ENCODE measurements around the gene PGC.

Gene PGC

DNA sequence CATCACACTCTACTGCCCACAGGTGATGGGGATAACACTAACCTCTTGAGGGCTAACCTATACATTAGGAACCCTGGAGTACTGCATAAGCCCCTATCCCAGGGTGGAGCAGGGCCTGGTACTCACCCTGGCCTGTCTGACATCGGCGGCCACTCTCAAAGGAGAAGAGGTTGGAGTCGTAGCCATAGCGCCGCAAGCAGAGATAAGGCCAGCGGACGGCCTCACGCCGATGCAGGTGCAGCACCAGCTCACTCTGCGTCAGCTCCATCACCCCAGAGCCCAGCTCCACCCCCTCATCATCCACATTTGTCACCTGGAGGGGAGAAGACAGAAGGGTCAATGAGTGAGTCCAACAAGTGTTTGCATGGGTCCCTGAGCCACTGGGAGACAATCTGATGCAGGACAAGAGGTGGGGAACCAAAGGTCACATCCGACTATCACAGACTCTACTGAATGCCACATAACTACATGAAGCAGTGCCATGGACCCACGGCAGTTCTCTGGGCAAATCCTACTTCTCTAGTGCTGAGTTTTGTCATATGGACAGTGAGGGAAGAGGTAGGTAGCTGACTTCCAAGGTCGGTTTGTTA is 28.2 kb upstream of the PGC start:
- TF ChIP-seq SUZ12 (IDR thresholded peaks at IDR 0.05), result no peak
- TF ChIP-seq, protein P1, sequence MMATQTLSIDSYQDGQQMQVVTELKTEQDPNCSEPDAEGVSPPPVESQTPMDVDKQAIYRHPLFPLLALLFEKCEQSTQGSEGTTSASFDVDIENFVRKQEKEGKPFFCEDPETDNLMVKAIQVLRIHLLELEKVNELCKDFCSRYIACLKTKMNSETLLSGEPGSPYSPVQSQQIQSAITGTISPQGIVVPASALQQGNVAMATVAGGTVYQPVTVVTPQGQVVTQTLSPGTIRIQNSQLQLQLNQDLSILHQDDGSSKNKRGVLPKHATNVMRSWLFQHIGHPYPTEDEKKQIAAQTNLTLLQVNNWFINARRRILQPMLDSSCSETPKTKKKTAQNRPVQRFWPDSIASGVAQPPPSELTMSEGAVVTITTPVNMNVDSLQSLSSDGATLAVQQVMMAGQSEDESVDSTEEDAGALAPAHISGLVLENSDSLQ (IDR thresholded peaks at IDR 0.05), result no peak
- TF ChIP-seq ARNT (IDR thresholded peaks at IDR 0.05), result no peak
- TF ChIP-seq FOXK2 (IDR thresholded peaks at IDR 0.05), result no peak
- no peak for TF ChIP-seq ZNF384 (IDR thresholded peaks at IDR 0.05)
- TF ChIP-seq FOXM1 (IDR thresholded peaks at IDR 0.05; ENCODE audit: borderline replicate concordance), result no peak
- CTCF ChIA-PET, result interaction anchor here (1.0 to 1.8 kb wide), 4 partner anchors 9 to 71 kb away, joined by 3 to 6 read pairs (median 4); no protein-coding TSS in a partner anchor
- POLR2A ChIA-PET, result interaction anchor here (0.9 kb wide), 1 partner anchor 12 kb away, joined by 4 read pairs; the partner anchor contains the start of gene TOMM6
- no peak for DNase-seq (ENCODE audit: extremely low spot score)

DNA sequence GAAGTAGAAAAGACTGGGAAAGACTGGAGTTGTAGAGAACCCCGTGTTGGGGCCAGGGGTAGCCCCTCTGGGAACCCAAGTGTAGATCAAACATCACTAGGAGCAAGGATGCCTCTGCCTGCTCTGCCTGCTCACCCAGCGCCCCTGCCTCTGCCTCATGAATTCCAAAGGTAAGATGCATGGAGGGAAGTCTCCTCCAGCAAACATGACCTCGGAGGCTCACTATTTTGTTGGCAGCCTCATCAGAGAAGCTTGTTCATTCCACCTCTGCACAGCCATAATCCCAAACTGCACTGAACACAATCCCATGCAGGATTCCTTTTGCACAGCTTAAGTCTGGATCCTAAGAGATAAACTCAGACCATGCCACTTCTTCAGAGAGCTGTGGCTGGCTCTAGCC is 27.6 kb upstream of the PGC start:
- DNase-seq (ENCODE audit: extremely low spot score), result no peak
- ChIA-PET CTCF (interaction anchor here (1.5 to 1.8 kb wide), 2 partner anchors 8 to 70 kb away, joined by 5 to 6 read pairs; no protein-coding TSS in a partner anchor), POLR2A (no interaction called here)
- no peak for TF ChIP-seq SP1 (IDR thresholded peaks at IDR 0.05)
- TF ChIP-seq, protein P1 (IDR thresholded peaks at IDR 0.05), result no peak
- no peak for TF ChIP-seq HDGF (IDR thresholded peaks at IDR 0.05; ENCODE audit: borderline replicate concordance)
- TF ChIP-seq TARDBP (IDR thresholded peaks at IDR 0.05), result no peak
- TF ChIP-seq FOXA1 (IDR thresholded peaks at IDR 0.05), result no peak
- no peak for TF ChIP-seq FOXM1 (IDR thresholded peaks at IDR 0.05; ENCODE audit: borderline replicate concordance)
- TF ChIP-seq L3MBTL2 (conservative IDR thresholded peaks at IDR 0.05), result no peak
- no peak for TF ChIP-seq NFRKB (IDR thresholded peaks at IDR 0.05)
- TF ChIP-seq BHLHE40 (IDR thresholded peaks at IDR 0.05; ENCODE audit: borderline replicate concordance), result no peak
- TF ChIP-seq SUZ12 (IDR thresholded peaks at IDR 0.05), result no peak
- no peak for TF ChIP-seq ZNF384 (IDR thresholded peaks at IDR 0.05)
- TF ChIP-seq ARNT (IDR thresholded peaks at IDR 0.05), result no peak
- TF ChIP-seq CTBP1 (IDR thresholded peaks at IDR 0.05; ENCODE audit: borderline replicate concordance), result no peak
- no peak for TF ChIP-seq ELF4 (IDR thresholded peaks at IDR 0.05)

- DNase-seq (ENCODE audit: extremely low spot score), result no peak
- POLR2A ChIA-PET, result no interaction called here
- CTCF ChIA-PET, result interaction anchor here (1.1 kb wide), 1 partner anchor 66 kb away, joined by 3 read pairs; no protein-coding TSS in a partner anchor
- TF ChIP-seq BHLHE40 (IDR thresholded peaks at IDR 0.05; ENCODE audit: borderline replicate concordance) (no peak), TARDBP (IDR thresholded peaks at IDR 0.05) (no peak), FOXK2 (IDR thresholded peaks at IDR 0.05) (no peak), FOXA1 (IDR thresholded peaks at IDR 0.05) (no peak), SUZ12 (IDR thresholded peaks at IDR 0.05) (no peak), ZNF384 (IDR thresholded peaks at IDR 0.05) (no peak), SP1 (IDR thresholded peaks at IDR 0.05) (no peak), L3MBTL2 (conservative IDR thresholded peaks at IDR 0.05) (no peak), ELF4 (IDR thresholded peaks at IDR 0.05) (no peak), LEF1 (IDR thresholded peaks at IDR 0.05; ENCODE audit: borderline replicate concordance) (no peak), CTBP1 (IDR thresholded peaks at IDR 0.05; ENCODE audit: borderline replicate concordance) (no peak), FOXM1 (IDR thresholded peaks at IDR 0.05; ENCODE audit: borderline replicate concordance) (no peak), NFRKB (IDR thresholded peaks at IDR 0.05) (no peak), ARNT (IDR thresholded peaks at IDR 0.05) (no peak), HDGF (IDR thresholded peaks at IDR 0.05; ENCODE audit: borderline replicate concordance) (no peak)
- TF ChIP-seq, protein P1 (IDR thresholded peaks at IDR 0.05), result no peak
Measured at GRCh38 chr6:41771058-41771983, 24.1 kb upstream of the PGC start.

- CTCF ChIA-PET, result no interaction called here
- TF ChIP-seq, protein P1 (IDR thresholded peaks at IDR 0.05), result no peak
- no peak for TF ChIP-seq LEF1 (IDR thresholded peaks at IDR 0.05; ENCODE audit: borderline replicate concordance)
- TF ChIP-seq SP1 (IDR thresholded peaks at IDR 0.05), result no peak
- TF ChIP-seq NFRKB (IDR thresholded peaks at IDR 0.05), result no peak
- no peak for TF ChIP-seq FOXM1 (IDR thresholded peaks at IDR 0.05; ENCODE audit: borderline replicate concordance)
- TF ChIP-seq FOXA1 (IDR thresholded peaks at IDR 0.05), result no peak
Measured at GRCh38 chr6:41770381-41771057, 23.3 kb upstream of the PGC start.

GRCh38 chr6:41769376-41769775 is 22.2 kb upstream of the PGC start:
- TF ChIP-seq SP1 (IDR thresholded peaks at IDR 0.05), result no peak
- TF ChIP-seq, protein P1 (IDR thresholded peaks at IDR 0.05), result no peak
- no peak for TF ChIP-seq SUZ12 (IDR thresholded peaks at IDR 0.05)
- no peak for TF ChIP-seq CTBP1 (IDR thresholded peaks at IDR 0.05; ENCODE audit: borderline replicate concordance)
- no peak for TF ChIP-seq FOXK2 (IDR thresholded peaks at IDR 0.05)
- no peak for TF ChIP-seq ZNF384 (IDR thresholded peaks at IDR 0.05)
- no peak for TF ChIP-seq HDGF (IDR thresholded peaks at IDR 0.05; ENCODE audit: borderline replicate concordance)
- TF ChIP-seq L3MBTL2 (conservative IDR thresholded peaks at IDR 0.05), result no peak
- no peak for TF ChIP-seq FOXM1 (IDR thresholded peaks at IDR 0.05; ENCODE audit: borderline replicate concordance)
- no peak for TF ChIP-seq ELF4 (IDR thresholded peaks at IDR 0.05)
- no peak for TF ChIP-seq NFRKB (IDR thresholded peaks at IDR 0.05)
- no peak for TF ChIP-seq LEF1 (IDR thresholded peaks at IDR 0.05; ENCODE audit: borderline replicate concordance)
- no peak for TF ChIP-seq FOXA1 (IDR thresholded peaks at IDR 0.05)
- TF ChIP-seq BHLHE40 (IDR thresholded peaks at IDR 0.05; ENCODE audit: borderline replicate concordance), result no peak
- TF ChIP-seq TARDBP (IDR thresholded peaks at IDR 0.05), result no peak
- TF ChIP-seq ARNT (IDR thresholded peaks at IDR 0.05), result no peak
- no peak for DNase-seq (ENCODE audit: extremely low spot score)
- POLR2A ChIA-PET, result interaction anchor here (2.6 kb wide), 1 partner anchor 18 kb away, joined by 14 read pairs; the partner anchor contains the start of gene TOMM6
- CTCF ChIA-PET, result interaction anchor here (0.6 to 0.7 kb wide), 2 partner anchors 93 to 155 kb away, joined by 3 to 4 read pairs; no protein-coding TSS in a partner anchor

More at GRCh38 chr6:41770381-41771057, 23.3 kb upstream of the PGC start:
- DNase-seq (ENCODE audit: extremely low spot score), result no peak
- POLR2A ChIA-PET, result no interaction called here
